Right forelimb (tissue), 1 donor: Measurements from ENCODE around the gene KRT13.

Experiments
- DNase-seq: peaks from one replicate; pipeline ENCODE4 v3.0.0-alpha.2; 2018

KRT13 gene

GRCh38 chr17:41491476-41491875, 13.9 kb downstream of the KRT13 start:
- no peak for DNase-seq

GRCh38 chr17:41490000-41490990, 15.1 kb downstream of the KRT13 start:
- no peak for DNase-seq

DNA sequence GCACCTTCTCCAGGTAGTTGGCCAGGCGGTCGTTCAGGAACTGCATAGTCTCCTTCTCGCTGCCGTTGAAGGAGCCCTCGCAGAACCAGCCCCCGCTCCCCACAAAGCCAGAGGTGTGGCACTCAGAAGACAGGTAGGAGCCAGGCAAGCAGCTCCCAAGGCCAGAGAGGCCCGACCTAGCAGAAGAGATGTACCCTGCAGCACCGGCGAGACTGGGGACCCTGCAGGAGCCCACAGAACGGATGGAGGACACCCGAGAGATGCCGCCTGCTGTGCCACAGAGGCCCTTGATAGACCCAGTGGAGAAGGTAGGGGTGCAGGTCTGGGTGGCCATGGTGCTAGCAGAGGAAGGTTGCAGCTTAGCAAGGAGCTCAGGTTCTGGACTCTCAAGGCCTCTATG, 15.9 kb downstream of the KRT13 start, which contains the start of gene KRT36:
Gene KRT36, minus strand, starts transcription at position 380 of the 400 bp plus-strand sequence. Its CDS starts 46 bp downstream, at position 334.
- DNase-seq, result no peak

DNA sequence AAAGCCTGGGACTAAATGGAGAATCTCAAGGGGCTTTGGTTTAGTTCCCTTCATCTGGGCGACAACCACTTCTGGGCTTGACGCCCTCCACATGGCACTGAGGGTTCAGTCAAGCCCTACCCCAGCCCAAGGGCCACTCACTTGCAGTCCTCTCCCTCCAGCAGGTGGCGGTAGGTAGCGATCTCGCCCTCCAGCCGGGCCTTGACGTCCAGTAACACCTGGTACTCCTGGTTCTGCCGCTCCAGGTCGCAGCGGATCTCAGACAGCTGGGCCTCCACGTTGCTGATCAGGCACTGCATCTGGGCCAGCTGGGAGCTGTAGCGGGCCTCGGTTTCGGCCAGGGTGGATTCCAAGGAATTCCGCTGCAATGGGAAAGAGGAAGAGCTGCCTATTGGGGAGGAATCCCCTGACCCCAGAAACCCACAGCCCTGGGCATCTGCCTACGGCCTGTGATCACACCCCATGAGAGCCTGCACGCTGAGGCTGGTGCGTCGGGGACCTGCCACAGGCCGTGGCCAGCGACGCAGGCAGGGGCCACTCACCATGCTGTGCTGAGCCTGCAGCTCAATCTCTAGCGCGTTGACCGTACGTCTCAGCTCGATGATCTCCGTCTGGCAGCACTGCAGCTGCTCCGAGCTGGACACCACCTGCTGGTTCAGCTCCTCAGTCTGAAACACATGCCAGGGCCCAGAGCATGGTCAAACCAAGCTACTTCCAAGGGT, 18.4 kb downstream of the KRT13 start:
- no peak for DNase-seq

- DNase-seq, result no peak
These were observed 19.1 kb downstream of the KRT13 start for GRCh38 chr17:41486316-41486715.

DNA sequence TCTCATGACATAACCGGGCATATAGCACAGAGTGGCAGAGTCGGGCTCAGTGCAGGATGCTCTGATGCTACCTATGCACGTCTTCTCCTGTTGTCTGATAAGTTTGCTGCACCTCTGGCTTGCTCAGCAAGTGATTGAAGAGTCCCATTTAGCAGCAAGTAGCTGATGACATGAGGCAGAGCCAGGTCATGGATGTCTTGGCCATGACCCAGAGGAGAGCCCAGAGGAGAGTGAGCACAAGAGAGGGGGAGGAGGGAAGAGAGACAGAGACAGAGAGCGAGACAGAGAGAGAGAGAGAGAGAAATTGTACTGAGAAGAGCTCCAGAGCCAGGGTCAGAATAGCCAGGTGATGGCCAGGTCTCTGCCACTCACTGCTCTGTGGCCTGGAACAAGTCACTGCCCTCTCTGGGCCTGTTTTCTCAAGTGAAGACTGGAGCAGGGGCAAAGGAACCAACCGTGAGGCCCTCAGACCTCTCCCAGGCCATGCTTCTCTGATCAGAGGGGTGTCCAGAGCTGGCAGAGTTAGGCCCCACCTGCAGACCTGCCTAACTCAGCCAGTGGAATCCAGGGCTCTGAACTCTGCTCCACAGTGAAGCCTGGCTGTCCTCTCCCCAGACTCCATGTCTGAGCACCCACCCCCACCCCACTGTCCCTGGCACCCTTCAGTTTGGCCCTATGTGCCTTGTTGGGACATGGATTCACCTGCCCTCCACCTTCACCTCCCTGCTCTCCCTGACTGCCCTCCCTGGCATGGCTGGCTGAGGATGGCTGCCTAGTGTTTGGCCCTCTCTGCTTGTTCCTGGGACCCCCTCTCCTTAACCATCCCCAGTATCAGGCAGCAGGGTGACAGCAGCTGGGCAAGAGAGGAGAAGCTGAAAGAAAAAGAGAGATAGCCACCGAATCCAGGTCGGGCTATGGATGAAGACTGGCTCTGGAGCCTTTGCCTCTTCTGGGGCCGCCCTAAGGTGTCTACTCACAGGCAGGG, 20.2 kb downstream of the KRT13 start:
- DNase-seq, result no peak

GRCh38 chr17:41483991-41484826, 21.2 kb downstream of the KRT13 start:
- DNase-seq, result no peak

GRCh38 chr17:41483531-41483930, 21.9 kb downstream of the KRT13 start:
- DNase-seq, result no peak

GRCh38 chr17:41481036-41481435, 24.4 kb downstream of the KRT13 start, which contains the start of gene KRT35:
Gene KRT35 (minus strand): TSS chr17:41481151. CDS start chr17:41481097, 54 bp downstream.
- DNase-seq, result no peak

GRCh38 chr17:41480581-41480980, 24.8 kb downstream of the KRT13 start:
- DNase-seq, result no peak

GRCh38 chr17:41480136-41480535, 25.3 kb downstream of the KRT13 start:
- no peak for DNase-seq

- DNase-seq, result no peak
These were observed 27.2 kb downstream of the KRT13 start for GRCh38 chr17:41478237-41478636.

DNA sequence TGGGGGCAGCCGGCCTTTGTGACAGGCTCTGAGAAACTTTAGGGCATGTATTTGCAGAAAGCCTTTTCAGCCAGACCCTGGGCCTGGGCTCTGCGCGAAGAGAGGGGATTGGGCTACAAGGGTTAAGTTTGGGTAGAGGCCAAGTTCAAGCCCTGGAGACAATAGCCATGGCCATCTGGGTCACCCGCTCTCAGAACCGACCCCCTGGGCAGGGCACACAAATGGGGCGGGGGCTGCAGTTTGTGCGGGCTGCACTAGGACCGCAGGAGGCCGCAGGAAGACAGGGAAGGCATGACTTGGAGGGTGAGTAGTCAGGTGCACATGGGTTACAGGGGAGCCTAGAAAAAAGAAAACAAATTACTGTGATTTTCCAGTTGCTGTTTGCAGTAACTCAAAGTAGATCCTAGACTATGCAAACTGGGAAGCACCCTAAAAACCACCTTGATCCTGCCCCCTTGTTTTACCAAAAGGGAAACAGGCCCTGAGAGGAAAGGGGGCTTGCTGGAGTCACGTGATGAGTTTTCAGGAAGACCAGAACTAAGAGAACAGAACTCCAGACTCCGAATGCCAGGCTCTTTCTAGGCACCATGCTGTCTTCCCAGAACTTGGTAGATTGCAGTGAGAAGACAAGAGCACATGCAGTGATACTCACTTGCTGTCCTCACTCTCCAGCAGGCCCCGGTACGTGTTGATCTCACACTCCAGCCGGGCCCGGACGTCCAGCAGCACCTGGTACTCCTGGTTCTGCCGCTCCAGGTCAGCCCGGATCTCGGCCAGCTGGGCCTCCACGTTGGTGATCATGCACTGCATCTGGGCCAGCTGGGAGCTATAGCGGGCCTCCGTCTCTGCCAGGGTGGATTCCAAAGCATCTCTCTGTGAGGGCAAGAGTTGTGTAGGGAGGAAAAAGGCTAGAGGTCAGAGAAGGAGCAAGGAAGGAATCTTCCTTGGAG, 28.3 kb downstream of the KRT13 start:
- no peak for DNase-seq

DNA sequence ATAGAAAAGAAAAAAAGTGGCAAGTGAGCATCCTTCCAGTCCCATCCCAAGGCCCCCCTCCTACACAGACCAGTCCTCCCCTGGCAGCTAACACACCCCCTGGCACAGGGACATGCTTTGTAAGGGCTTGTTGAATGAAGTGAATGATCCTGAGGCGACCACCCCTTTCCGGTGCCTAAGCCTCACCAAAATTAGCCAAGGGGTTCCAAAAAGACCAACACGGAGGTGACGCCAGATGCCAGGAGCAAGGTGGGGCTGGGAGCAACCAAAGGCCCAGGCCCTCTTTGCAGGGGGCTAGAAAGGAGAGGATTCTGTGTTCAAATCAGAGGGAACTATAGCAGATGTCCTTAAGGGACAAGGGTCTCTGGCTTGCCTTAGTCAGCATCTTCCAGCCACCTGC, 30.0 kb downstream of the KRT13 start:
- no peak for DNase-seq

DNA sequence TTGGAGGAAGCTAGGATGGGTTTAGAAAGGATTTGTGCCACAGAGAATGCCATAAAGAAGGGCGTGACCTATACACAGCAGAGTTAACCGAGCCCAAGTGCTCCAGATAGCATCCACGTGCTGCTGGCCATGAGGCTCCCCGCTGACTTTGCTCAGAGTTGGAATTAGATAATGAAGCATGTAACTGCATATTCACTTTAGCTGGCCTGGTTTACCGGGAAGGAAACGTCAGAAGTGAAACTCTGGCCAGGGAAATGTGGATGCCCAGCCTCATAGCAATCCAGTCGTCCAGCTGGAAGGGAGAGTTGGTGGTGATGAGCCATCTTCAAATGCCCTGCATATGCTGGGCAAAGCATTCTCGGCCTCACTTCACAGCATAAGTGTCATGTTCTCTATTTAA, 30.5 kb downstream of the KRT13 start:
- DNase-seq, result no peak

GRCh38 chr17:41468346-41468745, 37.1 kb downstream of the KRT13 start:
- no peak for DNase-seq

DNA sequence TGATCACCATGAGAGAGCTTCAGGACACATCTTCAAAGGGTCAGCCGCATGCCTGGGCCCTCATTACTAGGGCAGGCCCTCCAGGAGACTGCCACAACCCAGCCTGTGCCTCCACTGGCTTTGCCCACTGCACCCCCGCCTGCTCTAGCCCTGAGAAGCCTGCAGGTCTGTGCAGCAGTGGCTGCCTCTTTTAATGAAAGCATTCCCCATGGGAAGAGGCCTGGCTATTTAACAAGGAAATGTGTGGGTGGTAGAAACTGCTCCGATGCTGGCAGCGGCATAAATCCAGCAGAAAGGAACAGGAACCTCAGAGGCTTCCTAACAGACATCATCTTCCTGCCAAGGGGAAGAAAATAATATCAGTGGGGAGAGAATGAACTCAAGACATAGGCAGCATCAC, 37.9 kb downstream of the KRT13 start:
- no peak for DNase-seq

GRCh38 chr17:41466988-41467387, 38.4 kb downstream of the KRT13 start, which contains the start of gene KRT32:
Gene KRT32 (minus strand): TSS chr17:41467386. CDS start chr17:41467325, 61 bp downstream.
- DNase-seq, result no peak

GRCh38 chr17:41464682-41465081, 40.7 kb downstream of the KRT13 start:
- no peak for DNase-seq

- no peak for DNase-seq
These were observed 41.2 kb downstream of the KRT13 start for GRCh38 chr17:41464173-41464572.
